Epidermal melanocyte (primary cell): Measurements from ENCODE around the gene STXBP5L.
"Not testable (repeated sequence)": the region's sequence is repeated elsewhere in the genome, so short reads cannot be mapped to it uniquely, and the experiment has no call there.

Source experiments
- DNase-seq: peaks from one replicate; pipeline ENCODE4 v3.0.0; 2011; ENCODE audit warnings: low spot score; ENCODE audit not compliant: insufficient read length

STXBP5L gene

GRCh38 chr3:121018917-121019321 lies 110.9 kb downstream of the STXBP5L start:
- no peak for DNase-seq

- no peak for DNase-seq
Observed at GRCh38 chr3:121063628-121064027, 155.6 kb downstream of the STXBP5L start.

DNA sequence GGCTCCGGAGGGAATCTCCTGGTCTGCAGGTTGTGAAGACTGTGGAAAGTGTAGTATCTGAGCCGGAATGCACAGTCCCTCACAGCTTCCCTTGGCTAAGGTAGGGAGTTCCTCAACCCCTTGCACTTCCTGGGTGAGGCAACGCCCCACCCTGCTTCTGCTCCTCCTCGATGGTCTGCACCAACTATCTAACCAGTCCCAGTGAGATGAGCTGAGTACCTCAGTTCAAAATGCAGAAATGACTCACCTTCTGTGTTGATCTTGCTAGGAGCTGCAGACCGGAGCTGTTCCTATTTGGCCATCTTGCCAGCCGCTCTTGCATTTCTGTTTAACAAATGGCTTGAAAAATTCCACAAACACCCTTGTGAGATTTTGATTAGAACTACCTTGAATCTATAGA lies 156.1 kb downstream of the STXBP5L start:
- DNase-seq: no peak

DNA sequence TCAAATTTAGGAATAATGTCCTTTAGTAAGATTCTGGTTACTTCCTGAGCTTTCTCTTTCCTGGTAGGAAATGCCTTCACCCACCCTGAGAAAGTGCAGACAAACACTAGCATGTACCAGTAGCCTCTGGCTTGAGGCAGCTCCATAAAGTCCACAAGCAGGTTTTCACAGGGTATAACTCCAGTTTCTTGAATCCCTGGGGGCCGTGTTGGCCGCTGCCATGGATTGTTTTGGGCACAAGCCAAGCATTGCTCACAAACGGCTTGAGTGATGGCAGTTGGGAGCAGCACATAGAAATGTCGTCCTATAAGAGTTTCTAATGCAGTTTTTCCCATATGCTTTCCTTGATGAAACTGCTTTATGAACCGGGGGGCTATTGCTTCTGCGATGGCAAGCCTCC lies 164.1 kb downstream of the STXBP5L start:
- DNase-seq: no peak

DNA sequence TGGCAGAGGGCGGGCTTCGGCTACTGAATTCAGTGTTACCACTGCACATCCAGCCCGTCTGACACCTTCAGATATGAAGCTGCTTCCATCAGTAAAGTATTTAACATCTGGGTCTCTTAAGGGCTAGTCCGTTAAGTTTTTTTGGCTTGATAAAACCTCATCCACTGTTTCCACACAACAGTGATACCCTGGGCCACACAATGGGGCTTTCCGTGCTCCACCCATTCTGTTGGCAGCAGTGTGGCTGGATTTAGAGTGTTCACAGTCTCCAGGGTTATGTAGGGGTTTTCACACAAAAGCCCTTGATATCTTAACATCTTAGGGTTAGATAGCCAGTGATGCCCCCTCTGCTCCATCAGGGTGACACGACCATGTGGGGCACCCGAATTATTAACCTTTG lies 165.0 kb downstream of the STXBP5L start:
- DNase-seq: no peak

DNA sequence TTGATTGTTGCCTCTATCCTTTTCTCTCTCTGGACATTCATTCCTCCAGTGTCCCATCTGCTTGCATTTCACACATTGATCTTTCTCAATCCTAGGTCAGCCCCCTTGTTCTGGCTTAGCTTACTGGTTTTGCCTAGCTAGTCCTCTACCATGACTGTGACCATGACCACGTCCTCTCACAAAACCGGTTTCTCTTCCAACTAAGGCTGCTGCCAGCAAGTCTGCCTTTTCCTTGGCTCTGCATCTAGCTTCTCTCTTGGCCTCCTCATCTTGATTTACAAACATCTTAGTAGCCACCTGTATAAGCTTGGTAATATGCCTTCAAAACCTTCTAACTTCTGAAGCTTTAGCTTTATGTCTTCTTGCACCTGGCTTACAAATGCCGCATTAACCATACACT lies 167.2 kb downstream of the STXBP5L start:
- no peak for DNase-seq

DNA sequence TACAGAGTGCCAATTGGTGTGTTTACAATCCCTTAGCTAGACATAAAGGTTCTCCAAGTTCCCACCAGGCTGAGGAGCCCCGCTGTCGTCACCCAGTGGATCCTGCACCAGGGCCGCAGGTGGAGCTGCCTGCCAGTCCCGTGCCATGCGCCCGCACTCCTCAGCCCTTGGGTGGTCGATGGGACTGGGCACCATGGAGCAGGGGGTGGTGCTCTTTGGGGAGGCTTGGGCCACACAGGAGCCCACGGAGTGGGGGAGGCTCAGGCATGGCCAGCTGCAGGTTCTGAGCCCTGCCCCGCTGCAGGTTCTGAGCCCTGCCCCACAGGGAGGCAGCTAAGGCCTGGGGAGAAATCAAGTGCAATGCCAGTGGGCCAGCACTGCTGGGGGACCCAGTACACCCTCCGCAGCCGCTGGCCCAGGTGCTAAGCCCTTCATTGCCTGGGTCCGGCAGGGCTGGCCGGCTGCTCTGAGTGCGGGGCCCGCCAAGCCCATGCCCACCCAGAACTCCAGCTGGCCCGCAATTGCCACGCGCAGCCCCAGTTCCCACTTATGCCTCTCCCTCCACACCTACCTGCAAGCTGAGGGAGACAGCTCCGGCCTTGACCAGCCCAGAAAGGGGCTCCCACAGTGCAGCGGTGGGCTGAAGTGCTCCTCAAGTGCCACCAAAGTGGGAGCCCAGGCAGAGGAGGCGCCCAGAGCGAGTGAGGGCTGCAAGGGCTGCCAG lies 170.5 kb downstream of the STXBP5L start:
- DNase-seq: not testable (repeated sequence)

- DNase-seq: no peak
Observed at GRCh38 chr3:121096953-121097352, 188.9 kb downstream of the STXBP5L start.

- not testable (repeated sequence) for DNase-seq
Observed at GRCh38 chr3:121111086-121111485, 203.1 kb downstream of the STXBP5L start.

GRCh38 chr3:121111914-121112612 lies 204.1 kb downstream of the STXBP5L start:
- no peak for DNase-seq

DNA sequence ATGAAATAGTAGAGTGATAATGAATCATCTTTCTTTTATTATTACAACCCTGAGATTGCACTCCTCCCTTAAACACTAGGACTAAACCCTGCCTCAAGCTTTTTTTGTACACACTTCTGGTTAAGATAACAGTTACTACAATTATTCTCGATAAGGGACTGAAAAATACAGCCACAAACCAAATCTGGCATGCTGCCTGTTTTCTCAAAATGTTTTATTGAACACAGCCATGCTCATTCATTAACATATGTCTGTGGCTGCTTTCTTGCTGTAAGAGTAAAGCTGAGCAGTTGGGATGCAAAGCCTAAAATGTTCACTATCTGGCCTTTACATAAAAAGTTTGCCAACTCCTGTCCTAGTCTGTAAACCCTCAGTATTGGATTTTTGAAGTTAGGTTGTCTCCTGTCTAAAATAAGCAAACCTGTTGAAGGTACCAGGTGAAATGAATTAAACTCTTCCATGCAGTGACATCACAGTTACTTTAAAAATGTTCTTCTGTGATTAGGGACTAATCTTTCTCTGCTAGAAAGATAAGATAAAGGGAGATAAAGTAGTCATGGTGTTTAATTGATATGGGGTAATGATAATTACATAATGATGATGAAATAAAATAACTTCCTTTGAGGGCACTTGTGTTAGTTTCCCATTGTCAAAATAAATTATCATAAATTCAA lies 218.2 kb downstream of the STXBP5L start:
- no peak for DNase-seq

- no peak for DNase-seq
Observed at GRCh38 chr3:121126707-121127035, 218.7 kb downstream of the STXBP5L start.

DNA sequence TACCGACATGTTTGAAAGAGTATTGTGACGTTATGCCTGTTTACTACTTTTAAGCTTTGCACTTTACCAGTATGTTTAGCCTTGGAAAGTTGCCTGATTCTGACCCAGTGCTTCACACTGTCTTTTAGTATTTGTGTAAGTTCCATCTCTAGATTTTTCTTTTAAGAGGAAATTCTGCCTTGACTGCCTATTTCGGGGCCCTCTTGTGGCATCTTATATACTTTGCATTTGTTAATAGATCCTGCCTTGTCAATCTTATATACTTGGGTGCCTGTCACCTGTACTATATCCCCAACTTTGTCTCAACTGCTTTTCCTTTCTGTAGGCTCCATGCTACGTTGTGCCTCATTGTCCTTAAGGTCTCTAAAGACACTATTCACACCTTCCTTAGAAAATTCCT lies 244.6 kb downstream of the STXBP5L start:
- DNase-seq: no peak

DNA sequence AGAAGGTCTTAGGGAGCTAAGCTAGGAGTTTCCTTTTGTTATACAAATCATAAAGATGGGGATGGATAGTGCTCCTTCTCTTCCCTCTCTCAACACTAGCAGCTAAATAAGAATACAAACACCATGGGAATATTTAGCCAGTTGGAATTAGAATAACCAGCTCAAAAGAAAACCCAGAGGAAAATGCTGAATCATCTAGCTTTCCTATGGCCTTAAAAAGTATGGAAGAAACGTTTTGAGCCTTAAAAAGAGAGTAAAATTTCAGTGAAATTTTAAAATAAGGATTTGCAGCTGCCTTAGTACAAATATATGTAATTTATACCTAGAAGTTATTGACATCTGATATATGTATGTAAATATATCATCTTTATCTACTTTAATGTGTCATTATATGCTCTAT lies 245.8 kb downstream of the STXBP5L start:
- no peak for DNase-seq

DNA sequence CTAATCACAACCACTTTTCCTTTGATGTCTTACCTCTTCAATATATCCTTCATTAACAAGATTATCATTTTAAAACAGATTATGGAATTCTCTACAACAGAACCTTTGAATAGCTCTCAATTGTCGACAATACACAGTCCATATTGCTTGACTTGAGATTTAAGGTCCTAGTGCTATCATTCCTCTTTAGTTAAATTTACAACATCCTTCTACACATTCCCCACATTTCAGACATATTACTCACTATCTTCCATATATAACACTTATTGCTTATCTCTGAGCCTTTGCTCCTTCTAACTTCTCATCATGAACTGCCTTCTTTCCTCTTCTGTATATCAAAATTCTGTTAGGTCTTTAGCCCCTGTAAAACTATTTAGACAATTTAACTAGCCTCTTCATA lies 247.0 kb downstream of the STXBP5L start:
- DNase-seq: no peak

GRCh38 chr3:121165397-121165837 lies 257.4 kb downstream of the STXBP5L start:
- DNase-seq: no peak

- no peak for DNase-seq
Observed at GRCh38 chr3:121167374-121168139, 259.6 kb downstream of the STXBP5L start.

DNA sequence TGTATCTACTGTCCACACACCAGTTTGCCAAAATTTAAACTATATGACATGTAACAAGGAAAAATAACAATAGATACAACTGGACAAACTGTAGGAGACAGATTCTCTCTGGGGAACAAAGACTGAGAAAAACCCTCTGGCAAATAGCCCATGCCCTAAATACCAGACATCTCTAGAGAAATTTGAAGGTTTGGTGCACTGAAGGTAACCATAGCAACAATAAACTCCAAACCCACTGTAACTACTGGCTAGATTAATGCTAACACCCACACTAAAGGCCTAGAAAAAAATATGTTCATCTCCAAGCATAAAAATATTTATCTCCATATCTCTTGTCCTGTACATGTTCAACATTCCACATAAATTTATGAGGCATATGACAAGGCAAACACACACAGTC lies 267.1 kb downstream of the STXBP5L start:
- DNase-seq: no peak

- DNase-seq: not testable (repeated sequence)
Observed at GRCh38 chr3:121190626-121191025, 282.6 kb downstream of the STXBP5L start.

DNA sequence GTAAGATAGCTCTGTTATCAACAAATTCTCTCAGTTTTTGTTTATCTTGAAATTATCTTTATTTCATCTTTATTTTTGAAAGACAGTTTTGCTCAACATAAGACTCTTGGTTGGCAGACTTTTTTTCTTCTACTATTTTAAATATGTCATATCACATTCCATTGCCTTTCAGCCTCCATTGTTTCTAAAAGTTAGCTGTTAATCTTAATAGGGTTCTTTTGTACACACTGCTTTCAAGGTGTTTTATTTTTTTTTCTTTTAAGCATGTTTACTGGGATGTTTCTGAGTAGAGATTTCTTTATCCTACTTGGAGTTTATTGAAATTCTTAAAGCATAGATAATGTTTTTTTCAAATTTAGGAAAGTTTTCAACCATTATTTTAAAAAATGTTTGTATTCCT lies 294.6 kb downstream of the STXBP5L start:
- DNase-seq: no peak

DNA sequence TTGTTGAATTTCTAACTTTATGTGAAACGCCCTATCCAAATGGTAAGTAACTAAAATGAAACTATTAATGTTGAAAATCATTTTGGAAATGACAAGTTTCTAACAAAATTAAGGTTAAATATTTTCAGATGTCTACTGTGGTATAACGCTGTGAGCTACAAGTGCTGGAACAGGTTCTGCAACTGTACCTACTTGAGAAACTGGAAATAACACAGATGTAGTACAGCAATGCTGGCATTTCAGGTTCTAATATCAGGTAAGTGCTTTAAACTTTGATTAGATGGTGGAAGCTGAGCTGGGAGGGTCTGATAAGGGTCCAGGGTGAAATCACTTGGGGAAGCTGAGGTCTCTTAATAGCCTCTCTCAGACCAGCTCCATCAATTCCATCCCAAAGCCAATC lies 315.1 kb downstream of the STXBP5L start:
- DNase-seq: no peak

GRCh38 chr3:121228971-121229370 lies 321.0 kb downstream of the STXBP5L start:
- DNase-seq: no peak
